Uterus (tissue), 4 donors: Measurements from ENCODE around the gene HADHB. TPM values are rescaled to one million over a fixed set of nuclear protein-coding genes. Genes with fewer than 3 reads are reported as not detected.
"Not testable (repeated sequence)": the region's sequence is repeated elsewhere in the genome, so short reads cannot be mapped to it uniquely, and the experiment has no call there.

Source experiments
- DNase-seq, 2 donors: peaks; one replicate each; pipeline ENCODE4 v3.0.0-alpha.2; 2019 to 2020
- H3K27ac ChIP-seq, 2 donors: fragments of 200-600 bp; sonication (generic); 1 replicate in 1 of 2; 2 replicates in 1 of 2; pipeline ENCODE4 v1.5.1; 2016 to 2018
- H3K27me3 ChIP-seq, 2 donors: fragments of 200-600 bp; sonication (generic); one replicate each; pipeline ENCODE4 v1.5.1; 2018 to 2019; ENCODE audit warnings: control low read depth in 1 of 2
- H3K36me3 ChIP-seq, 2 donors: fragments of 200-600 bp; sonication (generic); one replicate each; pipeline ENCODE4 v1.5.1; 2019; ENCODE audit warnings: control low read depth in 1 of 2
- H3K4me1 ChIP-seq, 2 donors: fragments of 200-600 bp; sonication (generic); one replicate each; pipeline ENCODE4 v1.5.1; 2018 to 2019; ENCODE audit warnings: control low read depth in 1 of 2
- H3K4me3 ChIP-seq, 2 donors: fragments of 200-600 bp; sonication (generic); 1 replicate in 1 of 2; 2 replicates in 1 of 2; pipeline ENCODE4 v1.5.1; 2018 to 2019; ENCODE audit warnings: mild to moderate bottlenecking in 1 of 2
- H3K9me3 ChIP-seq, 2 donors: fragments of 200-600 bp; sonication (generic); one replicate each; pipeline ENCODE4 v1.5.1; 2019; ENCODE audit warnings: control low read depth in 1 of 2
- CTCF ChIP-seq, 4 experiments: fragments of 200-600 bp in 2 of 4; fragments of 450-650 bp in 2 of 4; sonication (generic) in 2 of 4; IDR thresholded peaks; one replicate each; pipeline ENCODE4 v1.5.1; 2016 to 2019; ENCODE audit warnings: antibody characterized with exemption in 4 of 4, mild to moderate bottlenecking in 2 of 4, moderate library complexity in 1 of 4
- POLR2A ChIP-seq, 2 donors: fragments of 450-650 bp; IDR thresholded peaks; one replicate each; pipeline ENCODE4 v1.6.1; 2016; ENCODE audit warnings: antibody characterized with exemption in 2 of 2, mild to moderate bottlenecking in 1 of 2, moderate library complexity in 1 of 2
- intact Hi-C: fragments of 100-400 bp; cut with DNase I; formaldehyde crosslinking; loops from one replicate; pipeline ENCODE4 v1.15.1; 2023; ENCODE audit warnings: low total_unique reads
- total RNA-seq, 4 donors: library from RNA; depleted of rRNA in 3 of 4; stranded (reverse); fragments of >200 nt in 3 of 4; gene quantifications; one replicate each; pipeline versions ENCODE4 v1.1.0 to v1.2.4, GENCODE V29; 2014 to 2023
- donor health status: DM: yes; HTN: yes; CAD: no.

The HADHB gene
- total RNA-seq, 4 donors from 2014 or later: 45.3 to 126 (median 82.5) TPM

GRCh38 chr2:26299471-26300101 lies 54.8 kb downstream of the HADHB start:
- no peak for TF ChIP-seq POLR2A (IDR thresholded peaks at IDR 0.05)
- TF ChIP-seq CTCF (IDR thresholded peaks at IDR 0.05): no peak
- no peaks in the 10 kb centered on the region for H3K9me3 ChIP-seq
- H3K36me3 ChIP-seq: no peaks in the 10 kb centered on the region
- H3K27me3 ChIP-seq: no peaks in the 10 kb centered on the region
- H3K4me1 ChIP-seq: peaks cover 0 to 3% of the 10 kb centered on the region in 2 donors
- H3K4me3 ChIP-seq: peak overlapping the region; percentile 43 to 62
- DNase-seq: peak; percentile 37 to 38
- H3K27ac ChIP-seq: peak overlapping the region; percentile 89
- intact Hi-C loops: no loop called here

GRCh38 chr2:26300234-26300925 lies 55.6 kb downstream of the HADHB start:
- peak overlapping the region; percentile 89 for H3K27ac ChIP-seq
- H3K4me1 ChIP-seq: peaks cover 0 to 3% of the 10 kb centered on the region in 2 donors
- intact Hi-C loops: no loop called here
- H3K27me3 ChIP-seq: no peaks in the 10 kb centered on the region
- no peak for TF ChIP-seq POLR2A (IDR thresholded peaks at IDR 0.05)
- no peak for TF ChIP-seq CTCF (IDR thresholded peaks at IDR 0.05)
- H3K9me3 ChIP-seq: no peaks in the 10 kb centered on the region
- H3K36me3 ChIP-seq: no peaks in the 10 kb centered on the region
- peak overlapping the region; percentile 43 to 62 for H3K4me3 ChIP-seq
- peak in 1 of 2 donors; percentile 38 for DNase-seq

DNA sequence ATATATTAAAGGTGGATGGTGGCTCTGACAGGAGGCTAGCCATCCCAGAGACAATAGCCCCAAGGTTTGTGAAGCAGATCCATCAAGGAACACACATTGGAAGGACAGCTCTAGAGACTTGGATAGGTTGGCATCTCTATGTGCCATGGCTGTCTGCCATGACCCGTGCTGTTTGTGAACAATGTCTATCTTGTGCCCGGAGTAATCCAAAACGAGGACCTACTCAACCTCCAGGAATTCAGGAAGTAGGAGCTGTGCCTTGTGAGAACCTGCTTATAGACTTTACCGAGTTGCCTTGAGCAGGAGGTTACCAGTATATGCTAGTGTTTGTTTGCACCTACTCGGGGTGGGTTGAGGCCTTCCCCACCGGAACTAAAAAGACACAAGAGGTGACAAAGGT lies 58.1 kb downstream of the HADHB start:
- Histone ChIP-seq H3K36me3 (no peaks in the 10 kb centered on the region), H3K27ac (no peak overlapping the region), H3K9me3 (no peaks in the 10 kb centered on the region), H3K4me3 (no peak overlapping the region), H3K27me3 (no peaks in the 10 kb centered on the region), H3K4me1 (peaks cover 0 to 3% of the 10 kb centered on the region in 2 donors)
- DNase-seq: no peak
- intact Hi-C loops: no loop called here
- TF ChIP-seq CTCF (IDR thresholded peaks at IDR 0.05): no peak
- TF ChIP-seq POLR2A (IDR thresholded peaks at IDR 0.05): no peak

- H3K9me3 ChIP-seq, H3K27ac ChIP-seq, H3K4me3 ChIP-seq, DNase-seq, H3K4me1 ChIP-seq, H3K36me3 ChIP-seq, intact Hi-C loops, H3K27me3 ChIP-seq: not testable (repeated sequence)
Observed at GRCh38 chr2:26305094-26305493, 60.4 kb downstream of the HADHB start.

- Histone ChIP-seq H3K4me1 (peaks cover 0 to 3% of the 10 kb centered on the region in 2 donors), H3K9me3 (no peaks in the 10 kb centered on the region), H3K36me3 (no peaks in the 10 kb centered on the region), H3K27ac (no peak overlapping the region), H3K27me3 (no peaks in the 10 kb centered on the region), H3K4me3 (no peak overlapping the region)
- no peak for DNase-seq
- TF ChIP-seq CTCF (IDR thresholded peaks at IDR 0.05): no peak
- TF ChIP-seq POLR2A (IDR thresholded peaks at IDR 0.05): no peak
- intact Hi-C loops: no loop called here
Observed at GRCh38 chr2:26305540-26305939, 60.8 kb downstream of the HADHB start.
